PFSK-1 (cell line): ENCODE data around the gene TSFM.

ENCODE experiments used
- FOXP2 ChIP-seq: optimal IDR thresholded peaks from 2 replicates; pipeline ENCODE3; 2011; ENCODE audit warnings: borderline replicate concordance, control low read depth, inconsistent platforms; ENCODE audit not compliant: insufficient read depth; ENCODE audit errors: extremely low read length, extremely low read depth
- POLR2AphosphoS5 ChIP-seq: IDR thresholded peaks from 2 replicates; pipeline ENCODE4 v1.6.1; 2012; ENCODE audit warnings: low read depth, mild to moderate bottlenecking, control low read depth, low read length, moderate library complexity
- SIN3A ChIP-seq: IDR thresholded peaks from 2 replicates; pipeline ENCODE4 v1.6.1; 2012; ENCODE audit warnings: mild to moderate bottlenecking, low read length, moderate library complexity, borderline replicate concordance; ENCODE audit not compliant: insufficient read depth
- TAF1 ChIP-seq: IDR thresholded peaks from 2 replicates; pipeline ENCODE4 v1.6.1; 2012; ENCODE audit warnings: low read length, control low read depth, borderline replicate concordance; ENCODE audit not compliant: insufficient read depth
- TF ChIP-seq, protein P1 (sequence below), 2 experiments: IDR thresholded peaks; 2 replicates each; pipeline versions ENCODE4 v1.6.1 to v1.8.0; 2011 to 2012; ENCODE audit warnings: low read depth in 2 of 2, low read length in 2 of 2, control low read depth in 1 of 2, inconsistent platforms in 1 of 2, mild to moderate bottlenecking in 1 of 2, moderate library complexity in 1 of 2; ENCODE audit not compliant: insufficient read depth in 1 of 2

Gene TSFM

DNA sequence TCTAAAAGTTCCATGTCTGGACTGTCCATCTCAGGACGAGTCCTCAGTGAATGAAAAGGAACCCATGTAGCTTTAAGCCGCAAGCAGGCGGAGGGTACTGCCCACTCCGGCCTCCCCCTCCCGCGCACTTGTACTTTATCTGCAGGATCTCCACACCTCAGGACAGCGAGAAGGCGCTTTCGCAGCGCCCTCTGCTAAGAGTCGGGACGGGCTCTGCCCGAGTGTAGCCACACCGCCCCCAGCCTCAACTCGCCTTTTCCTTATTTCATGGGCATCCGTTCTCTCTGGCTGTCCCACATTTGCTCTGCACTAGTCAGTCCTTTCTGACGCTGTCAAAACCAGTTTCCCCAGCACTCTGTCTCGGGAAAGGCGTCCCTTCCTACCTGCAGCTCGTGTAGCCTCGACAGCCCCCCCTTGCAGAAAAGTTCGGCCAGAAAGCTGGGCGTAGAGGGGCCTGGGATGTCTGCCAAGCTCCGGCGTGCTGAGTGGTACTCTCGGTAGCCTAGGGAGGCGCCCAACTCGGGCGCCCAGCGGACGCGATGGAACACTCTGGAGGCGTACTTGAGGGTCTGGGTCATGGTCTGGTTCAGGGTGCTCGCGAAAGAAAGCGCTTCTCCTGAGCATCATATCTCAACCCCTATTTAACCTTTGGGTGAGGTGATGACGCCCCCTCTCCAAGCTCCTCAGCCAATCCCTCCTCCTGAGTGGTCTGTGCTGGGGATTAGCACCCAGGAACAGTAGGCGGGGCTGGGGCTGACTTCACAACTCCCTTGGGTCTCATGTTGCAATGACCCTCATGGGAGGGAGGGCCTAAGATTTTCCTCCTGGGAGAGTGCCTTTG is 15.9 kb upstream of the TSFM start, which contains the start of gene CYP27B1:
CYP27B1 (minus strand) TSS at position 615 of the 841 bp plus-strand sequence; CDS start at position 578, 37 bp downstream.
- no peak for TF ChIP-seq FOXP2
- no peak for TF ChIP-seq SIN3A
- TF ChIP-seq POLR2AphosphoS5: 0 out of 2 replicates have a peak, but pooled peaks have one; percentile 15
- TF ChIP-seq TAF1: no peak
- TF ChIP-seq, protein P1, sequence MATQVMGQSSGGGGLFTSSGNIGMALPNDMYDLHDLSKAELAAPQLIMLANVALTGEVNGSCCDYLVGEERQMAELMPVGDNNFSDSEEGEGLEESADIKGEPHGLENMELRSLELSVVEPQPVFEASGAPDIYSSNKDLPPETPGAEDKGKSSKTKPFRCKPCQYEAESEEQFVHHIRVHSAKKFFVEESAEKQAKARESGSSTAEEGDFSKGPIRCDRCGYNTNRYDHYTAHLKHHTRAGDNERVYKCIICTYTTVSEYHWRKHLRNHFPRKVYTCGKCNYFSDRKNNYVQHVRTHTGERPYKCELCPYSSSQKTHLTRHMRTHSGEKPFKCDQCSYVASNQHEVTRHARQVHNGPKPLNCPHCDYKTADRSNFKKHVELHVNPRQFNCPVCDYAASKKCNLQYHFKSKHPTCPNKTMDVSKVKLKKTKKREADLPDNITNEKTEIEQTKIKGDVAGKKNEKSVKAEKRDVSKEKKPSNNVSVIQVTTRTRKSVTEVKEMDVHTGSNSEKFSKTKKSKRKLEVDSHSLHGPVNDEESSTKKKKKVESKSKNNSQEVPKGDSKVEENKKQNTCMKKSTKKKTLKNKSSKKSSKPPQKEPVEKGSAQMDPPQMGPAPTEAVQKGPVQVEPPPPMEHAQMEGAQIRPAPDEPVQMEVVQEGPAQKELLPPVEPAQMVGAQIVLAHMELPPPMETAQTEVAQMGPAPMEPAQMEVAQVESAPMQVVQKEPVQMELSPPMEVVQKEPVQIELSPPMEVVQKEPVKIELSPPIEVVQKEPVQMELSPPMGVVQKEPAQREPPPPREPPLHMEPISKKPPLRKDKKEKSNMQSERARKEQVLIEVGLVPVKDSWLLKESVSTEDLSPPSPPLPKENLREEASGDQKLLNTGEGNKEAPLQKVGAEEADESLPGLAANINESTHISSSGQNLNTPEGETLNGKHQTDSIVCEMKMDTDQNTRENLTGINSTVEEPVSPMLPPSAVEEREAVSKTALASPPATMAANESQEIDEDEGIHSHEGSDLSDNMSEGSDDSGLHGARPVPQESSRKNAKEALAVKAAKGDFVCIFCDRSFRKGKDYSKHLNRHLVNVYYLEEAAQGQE (IDR thresholded peaks at IDR 0.05; ENCODE audit: insufficient read depth in 1 of 2, low read depth in 2 of 2, low read length in 2 of 2): no peak

DNA sequence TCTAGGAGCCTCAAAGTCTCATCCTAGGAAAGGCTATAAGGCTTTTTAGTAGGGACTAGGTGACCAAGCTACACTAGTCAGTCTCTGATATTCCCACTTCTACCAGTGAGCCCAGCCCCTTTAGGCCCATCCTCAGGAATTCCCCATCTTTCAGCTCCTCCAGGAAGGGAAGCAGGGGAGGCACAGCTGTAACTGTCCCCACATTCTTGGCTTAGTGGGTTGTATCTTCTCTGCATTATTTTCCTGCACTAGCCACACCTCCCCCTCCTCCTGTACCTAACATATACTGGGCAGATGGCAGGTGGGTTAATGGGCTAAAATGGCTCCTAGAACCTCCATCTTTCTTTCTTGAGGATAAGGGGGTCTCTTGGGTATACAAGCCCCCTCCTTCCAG is 15.3 kb upstream of the TSFM start:
- TF ChIP-seq TAF1 (no peak), FOXP2 (no peak), SIN3A (no peak), POLR2AphosphoS5 (no peak)
- TF ChIP-seq, protein P1 (IDR thresholded peaks at IDR 0.05; ENCODE audit: insufficient read depth in 1 of 2, low read depth in 2 of 2, low read length in 2 of 2): no peak

- TF ChIP-seq SIN3A: no peak
Observed at GRCh38 chr12:57767876-57768275, 14.7 kb upstream of the TSFM start.

DNA sequence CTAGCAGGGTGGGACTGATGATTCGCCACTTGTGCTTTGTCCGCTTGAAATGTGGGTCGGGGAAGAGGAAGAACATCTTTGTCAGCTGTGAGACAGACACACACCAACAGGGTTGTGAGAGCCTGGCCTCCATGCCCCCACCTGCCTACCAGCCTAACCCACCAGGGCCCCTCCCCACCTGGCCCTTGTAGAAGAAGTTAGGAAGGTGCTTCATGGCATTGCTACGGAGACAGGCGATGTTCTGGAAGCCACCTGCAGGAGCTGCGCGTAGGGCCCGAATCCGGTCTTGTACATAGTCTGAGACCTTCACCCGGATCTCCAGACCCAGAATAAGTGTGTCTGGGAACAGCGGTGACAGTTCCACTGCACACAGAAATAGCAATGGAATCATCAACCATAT is 13.0 kb upstream of the TSFM start:
- TF ChIP-seq SIN3A (no peak), FOXP2 (no peak), TAF1 (no peak), POLR2AphosphoS5 (no peak)
- TF ChIP-seq, protein P1 (IDR thresholded peaks at IDR 0.05; ENCODE audit: insufficient read depth in 1 of 2, low read depth in 2 of 2, low read length in 2 of 2): no peak

GRCh38 chr12:57770734-57771133 is 11.9 kb upstream of the TSFM start:
- TF ChIP-seq FOXP2: no peak
- no peak for TF ChIP-seq POLR2AphosphoS5
- TF ChIP-seq, protein P1 (IDR thresholded peaks at IDR 0.05; ENCODE audit: insufficient read depth in 1 of 2, low read depth in 2 of 2, low read length in 2 of 2): no peak
- TF ChIP-seq TAF1: no peak
- no peak for TF ChIP-seq SIN3A
